Astrocyte (in vitro differentiated cells and primary cell): Measurements from ENCODE around the gene PPY. TPM values are rescaled to one million over a fixed set of nuclear protein-coding genes. Genes with fewer than 3 reads are reported as not detected.

Source experiments
- DNase-seq: peaks from one replicate; pipeline ENCODE4 v3.0.0-alpha.2; 2010; ENCODE audit warnings: low read depth
- FAIRE-seq: peaks from 2 replicates; lab custom pipeline; 2011; peaks lifted over from hg19 to GRCh38; lab: Jason Lieb, UNC
- H2AFZ ChIP-seq: 2 replicates; pipeline ENCODE4 v1.6.0; 2012; ENCODE audit warnings: low read depth, low read length, inconsistent platforms
- H3K27ac ChIP-seq: 2 replicates; pipeline ENCODE4 v1.5.1; 2011; ENCODE audit warnings: low read depth, low read length, inconsistent platforms
- H3K27me3 ChIP-seq: 2 replicates; pipeline ENCODE4 v1.6.0; 2011; ENCODE audit warnings: low read length, inconsistent platforms; ENCODE audit not compliant: insufficient read depth
- H3K36me3 ChIP-seq: 2 replicates; pipeline ENCODE4 v1.5.1; 2011; ENCODE audit warnings: low read length, inconsistent platforms; ENCODE audit not compliant: insufficient read depth
- H3K4me1 ChIP-seq: 2 replicates; pipeline ENCODE4 v1.5.1; 2011; ENCODE audit warnings: low read length, inconsistent platforms; ENCODE audit not compliant: insufficient read depth
- H3K4me2 ChIP-seq: 2 replicates; pipeline ENCODE4 v1.6.0; 2012; ENCODE audit warnings: low read length, inconsistent platforms
- H3K4me3 ChIP-seq: 2 replicates; pipeline ENCODE4 v1.5.1; 2011; ENCODE audit warnings: low read depth, mild to moderate bottlenecking, low read length, inconsistent platforms; ENCODE audit not compliant: insufficient read depth
- H3K79me2 ChIP-seq: 2 replicates; pipeline ENCODE4 v1.6.0; 2012; ENCODE audit warnings: mild to moderate bottlenecking, low read length, inconsistent platforms; ENCODE audit not compliant: insufficient read depth
- H3K9ac ChIP-seq: 2 replicates; pipeline ENCODE4 v1.6.0; 2012; ENCODE audit warnings: mild to moderate bottlenecking, low read length, inconsistent platforms
- H3K9me3 ChIP-seq: 2 replicates; pipeline ENCODE4 v1.5.1; 2012; ENCODE audit warnings: low read depth, mild to moderate bottlenecking, low read length, inconsistent platforms; ENCODE audit not compliant: insufficient read depth
- H4K20me1 ChIP-seq: 2 replicates; pipeline ENCODE4 v1.6.0; 2012; ENCODE audit warnings: low read length, inconsistent platforms; ENCODE audit not compliant: insufficient read depth
- H3K27ac Mint-ChIP-seq: one replicate; pipeline ENCODE4 v1.8.0; 2021; ENCODE audit warnings: mild to moderate bottlenecking, mixed read lengths; ENCODE audit not compliant: unreplicated experiment
- H3K27me3 Mint-ChIP-seq: one replicate; pipeline ENCODE4 v1.8.0; 2021; ENCODE audit warnings: low read depth, mixed read lengths; ENCODE audit not compliant: unreplicated experiment
- H3K36me3 Mint-ChIP-seq: one replicate; pipeline ENCODE4 v1.8.0; 2021; ENCODE audit warnings: low read depth, mixed read lengths; ENCODE audit not compliant: unreplicated experiment
- H3K4me1 Mint-ChIP-seq: one replicate; pipeline ENCODE4 v1.8.0; 2021; ENCODE audit warnings: low read depth, mixed read lengths; ENCODE audit not compliant: unreplicated experiment
- H3K4me3 Mint-ChIP-seq: one replicate; pipeline ENCODE4 v1.8.0; 2021; ENCODE audit warnings: mild to moderate bottlenecking, moderate library complexity, mixed read lengths; ENCODE audit not compliant: unreplicated experiment
- H3K9me3 Mint-ChIP-seq: one replicate; pipeline ENCODE4 v1.8.0; 2021; ENCODE audit warnings: mild to moderate bottlenecking, mixed read lengths; ENCODE audit not compliant: unreplicated experiment
- CTCF ChIP-seq: IDR thresholded peaks from 2 replicates; pipeline ENCODE4 v1.5.1; 2011; ENCODE audit warnings: low read depth, mild to moderate bottlenecking, inconsistent platforms, low read length, moderate library complexity; ENCODE audit not compliant: insufficient read depth
- EZH2 ChIP-seq: IDR thresholded peaks from 2 replicates; pipeline ENCODE4 v1.6.1; 2012; ENCODE audit warnings: mild to moderate bottlenecking, low read length, inconsistent platforms; ENCODE audit not compliant: insufficient read depth
- total RNA-seq: library from RNA; stranded (reverse); gene quantifications from 2 replicates; pipeline ENCODE4 v1.2.1, GENCODE V29; 2021

The PPY gene
- total RNA-seq, 1 donor from 2014 or later = not detected

GRCh38 chr17:43952724-43953666 lies 10.7 kb upstream of the PPY start:
- H3K27ac Mint-ChIP-seq = no peak overlapping the region
- peaks cover 46% of the 10 kb centered on the region for H3K27me3 ChIP-seq

GRCh38 chr17:43952351-43952723 lies 10.1 kb upstream of the PPY start:
- Mint-ChIP-seq H3K27me3 (peaks cover 72% of the 10 kb centered on the region), H3K4me1 (peaks cover 2% of the 10 kb centered on the region), H3K4me3 (no peak overlapping the region), H3K9me3 (peaks cover 9% of the 10 kb centered on the region), H3K27ac (no peak overlapping the region), H3K36me3 (no peaks in the 10 kb centered on the region)
- Histone ChIP-seq H3K36me3 (no peaks in the 10 kb centered on the region), H3K27ac (no peak overlapping the region), H3K9me3 (no peaks in the 10 kb centered on the region), H3K9ac (no peak overlapping the region), H3K79me2 (no peaks in the 10 kb centered on the region), H3K4me3 (no peak overlapping the region), H3K4me1 (no peaks in the 10 kb centered on the region), H2AFZ (peak overlapping the region; percentile 16), H3K4me2 (peak overlapping the region; percentile 53), H4K20me1 (no peaks in the 10 kb centered on the region), H3K27me3 (peaks cover 46% of the 10 kb centered on the region)
- DNase-seq (no peak), FAIRE-seq (no peak)
- TF ChIP-seq EZH2 (no peak), CTCF (no peak)

More at GRCh38 chr17:43952724-43953666, 10.7 kb upstream of the PPY start:
- peaks cover 67% of the 10 kb centered on the region for H3K27me3 Mint-ChIP-seq
- peak overlapping the region; percentile 53 for H3K4me2 ChIP-seq
- TF ChIP-seq EZH2 (peak; percentile 98), CTCF (no peak)
- no peak for FAIRE-seq
- no peaks in the 10 kb centered on the region for H4K20me1 ChIP-seq
- H3K4me3 ChIP-seq = no peak overlapping the region
- H3K36me3 Mint-ChIP-seq = no peaks in the 10 kb centered on the region
- no peaks in the 10 kb centered on the region for H3K79me2 ChIP-seq
- peaks cover 9% of the 10 kb centered on the region for H3K9me3 Mint-ChIP-seq
- no peak overlapping the region for H3K4me3 Mint-ChIP-seq
- no peaks in the 10 kb centered on the region for H3K36me3 ChIP-seq
- no peak overlapping the region for H3K27ac ChIP-seq
- peak overlapping the region; percentile 16 for H2AFZ ChIP-seq
- no peak overlapping the region for H3K9ac ChIP-seq
- no peaks in the 10 kb centered on the region for H3K4me1 ChIP-seq
- H3K9me3 ChIP-seq = no peaks in the 10 kb centered on the region
- peaks cover 2% of the 10 kb centered on the region for H3K4me1 Mint-ChIP-seq
- no peak for DNase-seq

- Histone ChIP-seq H4K20me1 (no peaks in the 10 kb centered on the region), H3K27me3 (peaks cover 46% of the 10 kb centered on the region), H3K79me2 (no peaks in the 10 kb centered on the region), H2AFZ (no peak overlapping the region), H3K9me3 (no peaks in the 10 kb centered on the region), H3K9ac (no peak overlapping the region), H3K4me2 (no peak overlapping the region), H3K27ac (no peak overlapping the region), H3K36me3 (no peaks in the 10 kb centered on the region), H3K4me3 (no peak overlapping the region), H3K4me1 (no peaks in the 10 kb centered on the region)
- no peak for FAIRE-seq
- no peaks in the 10 kb centered on the region for H3K36me3 Mint-ChIP-seq
- H3K9me3 Mint-ChIP-seq = peaks cover 9% of the 10 kb centered on the region
- H3K4me1 Mint-ChIP-seq = peaks cover 2% of the 10 kb centered on the region
- peaks cover 72% of the 10 kb centered on the region for H3K27me3 Mint-ChIP-seq
- no peak overlapping the region for H3K27ac Mint-ChIP-seq
- no peak overlapping the region for H3K4me3 Mint-ChIP-seq
- DNase-seq = no peak
- TF ChIP-seq CTCF (no peak), EZH2 (no peak)
Observed at GRCh38 chr17:43951750-43952149, 9.5 kb upstream of the PPY start.
